CD4-positive, CD25-positive, alpha-beta regulatory T cell (primary cell): ENCODE measurements around the gene CAB39. TPM values are rescaled to one million over a fixed set of nuclear protein-coding genes. Genes with fewer than 3 reads are reported as not detected.

ENCODE experiments used
- ATAC-seq, 2 donors: fragments of 150-1000 bp; cut with Tn5 transposase; one replicate each; pipeline ENCODE4 v1.10.0; 2021; ENCODE audit warnings: low read depth in 2 of 2, moderate number of reproducible peaks in 2 of 2, moderate library complexity in 1 of 2
- DNase-seq, 3 donors: peaks; one replicate each; pipeline versions ENCODE4 v3.0.0 to v3.0.0-alpha.2; 2012 to 2022; ENCODE audit warnings: mixed read lengths in 1 of 3
- H3K27ac ChIP-seq: one replicate; pipeline ENCODE4 v1.7.0; 2013; ENCODE audit warnings: mild to moderate bottlenecking, low read length; ENCODE audit not compliant: insufficient read depth, poor library complexity, severe bottlenecking
- H3K27me3 ChIP-seq: one replicate; pipeline ENCODE4 v1.7.0; 2013; ENCODE audit warnings: low read length; ENCODE audit not compliant: control insufficient read depth, insufficient read depth
- H3K36me3 ChIP-seq: one replicate; pipeline ENCODE4 v1.7.0; 2013; ENCODE audit warnings: mild to moderate bottlenecking, low read length, moderate library complexity; ENCODE audit not compliant: control insufficient read depth, insufficient read depth
- H3K4me1 ChIP-seq: 2 replicates; pipeline ENCODE4 v1.7.0; 2013; ENCODE audit warnings: mild to moderate bottlenecking, low read length; ENCODE audit not compliant: insufficient read depth, control insufficient read depth, poor library complexity, severe bottlenecking
- H3K4me3 ChIP-seq: one replicate; pipeline ENCODE4 v1.7.0; 2013; ENCODE audit warnings: low read depth, mild to moderate bottlenecking, low read length, moderate library complexity
- H3K9me3 ChIP-seq, 2 experiments: 1 replicate in 1 of 2; 2 replicates in 1 of 2; pipeline ENCODE4 v1.7.0; 2013; ENCODE audit warnings: low read length in 2 of 2, mild to moderate bottlenecking in 1 of 2, moderate library complexity in 1 of 2; ENCODE audit not compliant: control insufficient read depth in 2 of 2
- H3K27ac Mint-ChIP-seq, 3 donors: one replicate each; pipeline ENCODE4 v1.8.0; 2020 to 2022; ENCODE audit warnings: mild to moderate bottlenecking in 3 of 3, mixed read lengths in 3 of 3, moderate library complexity in 2 of 3
- H3K27me3 Mint-ChIP-seq: one replicate; pipeline ENCODE4 v1.8.0; 2022; ENCODE audit warnings: mild to moderate bottlenecking, mixed read lengths
- H3K36me3 Mint-ChIP-seq: one replicate; pipeline ENCODE4 v1.8.0; 2020; ENCODE audit warnings: mixed read lengths
- H3K4me1 Mint-ChIP-seq, 4 donors: one replicate each; pipeline ENCODE4 v1.8.0; 2020 to 2022; ENCODE audit warnings: mixed read lengths in 4 of 4, mild to moderate bottlenecking in 1 of 4
- H3K4me3 Mint-ChIP-seq, 4 donors: one replicate each; pipeline ENCODE4 v1.8.0; 2020 to 2022; ENCODE audit warnings: mild to moderate bottlenecking in 4 of 4, mixed read lengths in 4 of 4, moderate library complexity in 3 of 4
- H3K9me3 Mint-ChIP-seq, 7 donors: one replicate each; pipeline ENCODE4 v1.8.0; 2020 to 2022; ENCODE audit warnings: mixed read lengths in 7 of 7, mild to moderate bottlenecking in 3 of 7, moderate library complexity in 2 of 7
- polyA plus RNA-seq, 4 donors: library from polyadenylated mRNA; unstranded; fragments of 300-500 nt; fragmentation: Illumina TruSeq; gene quantifications; one replicate each; pipeline ENCODE4 v1.2.3, GENCODE V29; 2021
- total RNA-seq: library from RNA; stranded (reverse); gene quantifications from one replicate; pipeline ENCODE4 v1.2.3, GENCODE V29; 2022

The CAB39 gene
- total and polyA plus RNA-seq, 5 donors from 2014 or later: 64.3 to 114 (median 85.8) TPM

DNA sequence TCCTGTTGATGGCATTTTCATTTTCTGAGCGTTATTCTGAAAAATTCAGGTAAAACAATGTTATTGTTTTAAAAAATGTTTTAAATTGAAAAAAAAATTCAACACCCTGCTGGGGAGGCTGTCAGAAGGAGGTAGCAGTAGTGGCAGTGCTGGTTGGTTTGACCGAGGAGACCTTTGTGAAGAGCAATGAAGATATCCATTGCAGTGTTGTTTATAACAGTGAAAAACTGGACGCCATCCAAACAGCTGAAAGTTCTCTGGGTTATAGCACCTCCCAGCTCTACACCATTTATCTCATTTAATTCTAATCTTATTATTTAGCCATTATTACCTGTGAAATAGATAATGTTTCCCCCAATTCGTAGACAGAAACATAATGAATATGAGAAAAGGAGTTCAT lies 139.5 kb downstream of the CAB39 start:
- no peaks in the 10 kb centered on the region for H3K9me3 ChIP-seq
- ATAC-seq (no peak), DNase-seq (no peak)
- Mint-ChIP-seq H3K4me3 (no peak overlapping the region), H3K27ac (no peak overlapping the region), H3K27me3 (peaks cover 74% of the 10 kb centered on the region), H3K9me3 (no peaks in the 10 kb centered on the region), H3K4me1 (peaks cover 0 to 12% (median 3%) of the 10 kb centered on the region in 4 donors), H3K36me3 (no peaks in the 10 kb centered on the region)
- peaks cover 11% of the 10 kb centered on the region for H3K4me1 ChIP-seq
- no peaks in the 10 kb centered on the region for H3K36me3 ChIP-seq
- H3K4me3 ChIP-seq: no peak overlapping the region
- H3K27ac ChIP-seq: no peak overlapping the region
- peaks cover 14% of the 10 kb centered on the region for H3K27me3 ChIP-seq

DNA sequence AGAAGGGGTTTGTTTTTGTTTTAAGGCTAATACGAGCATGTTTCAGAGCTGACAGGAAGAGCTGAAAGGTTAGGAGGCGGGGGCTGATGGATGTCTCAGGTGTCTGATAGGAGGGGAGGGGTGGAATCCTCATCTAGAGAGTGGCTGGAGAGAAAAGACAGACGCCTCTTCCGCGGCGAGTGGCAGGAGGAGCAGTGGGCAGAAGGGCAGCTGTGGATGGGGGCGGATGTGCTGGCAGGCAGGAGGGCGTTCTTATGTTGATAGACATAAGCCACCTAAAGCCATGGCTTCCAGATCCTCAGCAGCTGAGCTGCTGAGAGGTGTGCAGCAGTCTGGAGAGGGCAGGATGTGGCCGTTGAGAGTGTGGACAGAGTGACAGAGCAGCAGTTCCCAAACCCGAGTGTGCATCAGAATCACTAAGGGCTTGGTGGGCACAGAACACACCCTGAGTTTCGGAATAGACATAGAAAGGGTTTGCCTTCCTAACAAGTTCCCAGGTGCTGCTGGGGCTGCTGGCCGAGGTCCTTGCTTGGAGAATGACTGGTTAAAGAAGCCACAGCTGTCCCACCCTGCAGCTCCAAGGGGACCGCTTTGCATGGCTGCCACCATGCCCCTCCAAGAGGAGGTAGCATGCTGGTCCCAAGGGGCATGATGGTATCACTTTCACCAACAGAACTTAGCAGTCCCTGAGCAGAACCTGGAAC lies 149.1 kb downstream of the CAB39 start:
- ATAC-seq (peak; percentile 31 to 37), DNase-seq (peak in 2 of 3 donors; percentile 46 to 79)
- Mint-ChIP-seq H3K27me3 (peaks cover 56% of the 10 kb centered on the region), H3K36me3 (no peaks in the 10 kb centered on the region), H3K27ac (peak overlapping the region; percentile 69 to 87 (median 76)), H3K9me3 (peaks cover 0 to 7% (median 0%) of the 10 kb centered on the region in 7 donors), H3K4me3 (peak overlapping the region; percentile 27 to 87 (median 60)), H3K4me1 (peaks cover 5 to 42% (median 17%) of the 10 kb centered on the region in 4 donors)
- Histone ChIP-seq H3K9me3 (no peaks in the 10 kb centered on the region), H3K36me3 (no peaks in the 10 kb centered on the region), H3K27me3 (peaks cover 12% of the 10 kb centered on the region), H3K4me1 (peaks cover 39% of the 10 kb centered on the region), H3K4me3 (no peak overlapping the region), H3K27ac (no peak overlapping the region)

DNA sequence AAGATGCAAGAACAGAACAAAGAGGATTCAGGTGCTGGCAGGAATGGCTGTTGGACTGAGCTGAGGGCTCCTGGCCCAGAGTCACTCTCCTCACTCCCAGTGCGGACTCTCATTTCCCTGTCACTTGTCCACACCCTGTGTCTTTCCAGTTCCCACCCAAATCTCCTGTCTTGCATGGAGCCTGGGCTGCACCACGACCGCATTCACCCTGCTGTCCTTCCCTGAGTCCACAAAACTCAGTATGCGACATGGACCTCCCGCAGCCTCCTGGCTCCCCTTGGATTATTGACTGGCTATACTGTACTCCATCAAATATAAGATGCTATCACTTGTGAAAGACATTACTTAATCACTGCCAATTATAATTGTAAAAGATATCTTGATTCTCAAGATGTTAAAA lies 149.7 kb downstream of the CAB39 start:
- Histone ChIP-seq H3K36me3 (no peaks in the 10 kb centered on the region), H3K27ac (no peak overlapping the region), H3K4me3 (no peak overlapping the region), H3K4me1 (peaks cover 44% of the 10 kb centered on the region), H3K9me3 (no peaks in the 10 kb centered on the region), H3K27me3 (peaks cover 11% of the 10 kb centered on the region)
- Mint-ChIP-seq H3K27ac (no peak overlapping the region), H3K36me3 (no peaks in the 10 kb centered on the region), H3K4me1 (peaks cover 5 to 48% (median 21%) of the 10 kb centered on the region in 4 donors), H3K9me3 (peaks cover 0 to 7% (median 0%) of the 10 kb centered on the region in 7 donors), H3K27me3 (peaks cover 50% of the 10 kb centered on the region), H3K4me3 (peak overlapping the region in 2 of 4 donors; percentile 69 to 86)
- ATAC-seq (no peak), DNase-seq (no peak)

- Histone ChIP-seq H3K4me1 (peaks cover 46% of the 10 kb centered on the region), H3K27ac (no peak overlapping the region), H3K9me3 (no peaks in the 10 kb centered on the region), H3K4me3 (no peak overlapping the region), H3K36me3 (no peaks in the 10 kb centered on the region), H3K27me3 (peaks cover 5% of the 10 kb centered on the region)
- ATAC-seq: no peak
- DNase-seq: no peak
- peak overlapping the region; percentile 64 to 91 (median 78) for H3K4me3 Mint-ChIP-seq
- H3K27ac Mint-ChIP-seq: no peak overlapping the region
- peaks cover 5 to 53% (median 21%) of the 10 kb centered on the region in 4 donors for H3K4me1 Mint-ChIP-seq
- peaks cover 43% of the 10 kb centered on the region for H3K27me3 Mint-ChIP-seq
- H3K9me3 Mint-ChIP-seq: peaks cover 0 to 3% (median 0%) of the 10 kb centered on the region in 7 donors
- H3K36me3 Mint-ChIP-seq: no peaks in the 10 kb centered on the region
Measured at GRCh38 chr2:230863031-230863430, 150.4 kb downstream of the CAB39 start.

GRCh38 chr2:230863442-230864121 lies 150.9 kb downstream of the CAB39 start:
- Mint-ChIP-seq H3K27me3 (peaks cover 37% of the 10 kb centered on the region), H3K9me3 (peaks cover 0 to 2% (median 0%) of the 10 kb centered on the region in 7 donors), H3K27ac (no peak overlapping the region), H3K4me3 (peak overlapping the region; percentile 86 to 92 (median 90)), H3K4me1 (peaks cover 5 to 56% (median 22%) of the 10 kb centered on the region in 4 donors), H3K36me3 (no peaks in the 10 kb centered on the region)
- Histone ChIP-seq H3K4me1 (peaks cover 46% of the 10 kb centered on the region), H3K9me3 (no peaks in the 10 kb centered on the region), H3K36me3 (no peaks in the 10 kb centered on the region), H3K27ac (no peak overlapping the region), H3K4me3 (no peak overlapping the region), H3K27me3 (peaks cover 2% of the 10 kb centered on the region)
- ATAC-seq (no peak), DNase-seq (no peak)

DNA sequence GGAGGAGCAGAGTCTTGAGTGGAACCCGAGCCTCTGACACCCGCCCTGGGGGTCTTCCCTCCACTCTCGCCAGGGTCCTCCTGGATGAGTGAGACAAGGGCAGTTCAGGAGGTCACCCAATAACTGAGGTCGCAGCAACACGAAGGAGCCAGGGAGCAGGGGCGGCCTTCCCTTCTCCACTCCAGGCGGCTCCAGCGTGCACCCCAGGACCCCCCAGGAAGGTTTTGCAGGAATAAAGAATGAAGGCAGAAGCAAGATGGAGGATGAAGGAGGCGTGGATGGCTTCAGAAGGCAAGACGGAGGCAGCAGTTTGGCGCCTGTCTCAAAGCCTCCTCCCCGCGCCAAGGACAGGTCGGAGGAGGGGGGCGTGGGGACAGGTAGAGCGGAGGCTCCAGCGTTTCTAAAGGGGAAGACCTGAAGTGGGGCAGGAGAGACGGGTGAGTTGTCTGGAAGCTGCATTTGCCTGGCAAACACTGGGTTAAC lies 151.5 kb downstream of the CAB39 start:
- Histone ChIP-seq H3K4me3 (peak overlapping the region; percentile 70), H3K27ac (no peak overlapping the region), H3K9me3 (no peaks in the 10 kb centered on the region), H3K4me1 (peaks cover 46% of the 10 kb centered on the region), H3K36me3 (no peaks in the 10 kb centered on the region), H3K27me3 (no peaks in the 10 kb centered on the region)
- peaks cover 31% of the 10 kb centered on the region for H3K27me3 Mint-ChIP-seq
- peak overlapping the region; percentile 86 to 92 (median 90) for H3K4me3 Mint-ChIP-seq
- peak overlapping the region in 2 of 3 donors; percentile 93 to 96 for H3K27ac Mint-ChIP-seq
- DNase-seq: no peak
- peaks cover 5 to 61% (median 26%) of the 10 kb centered on the region in 4 donors for H3K4me1 Mint-ChIP-seq
- H3K36me3 Mint-ChIP-seq: no peaks in the 10 kb centered on the region
- no peak for ATAC-seq
- H3K9me3 Mint-ChIP-seq: peaks cover 0 to 2% (median 0%) of the 10 kb centered on the region in 7 donors

DNA sequence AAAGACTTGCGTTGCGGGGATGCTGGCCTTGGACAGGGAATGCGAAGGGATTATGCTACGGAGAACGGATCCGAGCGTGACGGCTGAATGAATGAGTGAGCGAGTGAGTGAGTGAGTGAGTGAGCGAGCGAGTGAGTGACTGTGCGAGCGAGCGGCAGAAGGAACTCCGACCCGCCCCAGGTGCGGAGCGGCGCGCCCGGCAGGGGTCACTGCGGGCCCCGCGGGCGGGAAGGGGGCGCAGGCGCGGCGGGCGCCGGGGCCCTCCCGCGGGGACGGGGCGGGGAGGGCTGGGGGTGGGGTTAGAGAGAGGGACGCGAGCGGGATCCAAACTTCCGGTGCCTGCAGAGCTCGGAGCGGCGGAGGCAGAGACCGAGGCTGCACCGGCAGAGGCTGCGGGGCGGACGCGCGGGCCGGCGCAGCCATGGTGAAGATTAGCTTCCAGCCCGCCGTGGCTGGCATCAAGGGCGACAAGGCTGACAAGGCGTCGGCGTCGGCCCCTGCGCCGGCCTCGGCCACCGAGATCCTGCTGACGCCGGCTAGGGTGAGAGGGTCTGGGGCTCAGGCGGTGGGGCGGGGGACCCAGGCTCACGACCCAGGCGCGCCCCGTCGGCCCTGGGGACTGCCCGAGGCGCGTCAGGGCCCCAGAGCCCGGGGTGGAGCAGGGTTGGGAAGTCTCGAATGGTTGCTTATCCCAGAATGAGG lies 152.1 kb downstream of the CAB39 start, which contains the start of gene ITM2C:
ITM2C (plus strand) TSS at position 338 of the 702 bp plus-strand sequence; CDS start at position 422, 84 bp downstream.
- Histone ChIP-seq H3K36me3 (no peaks in the 10 kb centered on the region), H3K27me3 (no peaks in the 10 kb centered on the region), H3K27ac (peak within 1 kb of the TSS; percentile 57), H3K4me1 (peaks cover 46% of the 10 kb centered on the region), H3K9me3 (no peaks in the 10 kb centered on the region), H3K4me3 (peak within 1 kb of the TSS; percentile 70)
- Mint-ChIP-seq H3K4me3 (peak within 1 kb of the TSS; percentile 87 to 94 (median 92)), H3K4me1 (peaks cover 5 to 62% (median 26%) of the 10 kb centered on the region in 4 donors), H3K9me3 (peaks cover 0 to 2% (median 0%) of the 10 kb centered on the region in 7 donors), H3K27me3 (peaks cover 31% of the 10 kb centered on the region), H3K36me3 (no peaks in the 10 kb centered on the region), H3K27ac (peak within 1 kb of the TSS; percentile 47 to 96 (median 93))
- ATAC-seq (peak; percentile 73 to 77), DNase-seq (peak; percentile 68 to 80 (median 69))
